Measurements from ENCODE around the gene PCCA. TPM values are rescaled to one million over a fixed set of nuclear protein-coding genes. Genes with fewer than 3 reads are reported as not detected.
A peak's percentile ranks its signal among the peaks of the same experiment; 100 is the strongest.

The PCCA gene
- total RNA-seq, 4 donors from 2014 or later = 29.5 to 55.5 (median 38.3) TPM

GRCh38 chr13:100129605-100130004, 40.7 kb downstream of the PCCA start:
- Histone ChIP-seq H3K27ac (no peak overlapping the region), H3K27me3 (no peaks in the 10 kb centered on the region), H3K36me3 (no peaks in the 10 kb centered on the region), H3K4me3 (no peak overlapping the region), H3K9me3 (no peaks in the 10 kb centered on the region), H3K4me1 (peaks cover 0 to 6% (median 2%) of the 10 kb centered on the region in 4 donors)
- no peak for TF ChIP-seq POLR2A (IDR thresholded peaks at IDR 0.05)
- TF ChIP-seq, protein P1, sequence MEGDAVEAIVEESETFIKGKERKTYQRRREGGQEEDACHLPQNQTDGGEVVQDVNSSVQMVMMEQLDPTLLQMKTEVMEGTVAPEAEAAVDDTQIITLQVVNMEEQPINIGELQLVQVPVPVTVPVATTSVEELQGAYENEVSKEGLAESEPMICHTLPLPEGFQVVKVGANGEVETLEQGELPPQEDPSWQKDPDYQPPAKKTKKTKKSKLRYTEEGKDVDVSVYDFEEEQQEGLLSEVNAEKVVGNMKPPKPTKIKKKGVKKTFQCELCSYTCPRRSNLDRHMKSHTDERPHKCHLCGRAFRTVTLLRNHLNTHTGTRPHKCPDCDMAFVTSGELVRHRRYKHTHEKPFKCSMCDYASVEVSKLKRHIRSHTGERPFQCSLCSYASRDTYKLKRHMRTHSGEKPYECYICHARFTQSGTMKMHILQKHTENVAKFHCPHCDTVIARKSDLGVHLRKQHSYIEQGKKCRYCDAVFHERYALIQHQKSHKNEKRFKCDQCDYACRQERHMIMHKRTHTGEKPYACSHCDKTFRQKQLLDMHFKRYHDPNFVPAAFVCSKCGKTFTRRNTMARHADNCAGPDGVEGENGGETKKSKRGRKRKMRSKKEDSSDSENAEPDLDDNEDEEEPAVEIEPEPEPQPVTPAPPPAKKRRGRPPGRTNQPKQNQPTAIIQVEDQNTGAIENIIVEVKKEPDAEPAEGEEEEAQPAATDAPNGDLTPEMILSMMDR (IDR thresholded peaks at IDR 0.05) = no peak
- TF ChIP-seq EP300 (IDR thresholded peaks at IDR 0.05) = no peak
- DNase-seq (ENCODE audit: low spot score in 2 of 2) = peak in 1 of 2 donors; percentile 7
- WGBS, 2 donors = 30 to 48% methylated on average over 2 of the region's 2 CpGs

- Histone ChIP-seq H3K9me3 (no peaks in the 10 kb centered on the region), H3K36me3 (no peaks in the 10 kb centered on the region), H3K4me1 (peaks cover 0 to 6% (median 2%) of the 10 kb centered on the region in 4 donors), H3K4me3 (no peak overlapping the region), H3K27ac (no peak overlapping the region), H3K27me3 (no peaks in the 10 kb centered on the region)
- TF ChIP-seq EP300 (IDR thresholded peaks at IDR 0.05) (no peak), POLR2A (IDR thresholded peaks at IDR 0.05) (no peak)
- TF ChIP-seq, protein P1 (IDR thresholded peaks at IDR 0.05) = no peak
- no peak for DNase-seq (ENCODE audit: low spot score in 2 of 2)
- 68 to 72% methylated on average over 1 of the region's 1 CpG for WGBS, 2 donors
Measured at GRCh38 chr13:100130092-100130491, 41.2 kb downstream of the PCCA start.

GRCh38 chr13:100130930-100131511, 42.1 kb downstream of the PCCA start:
- Histone ChIP-seq H3K4me3 (no peak overlapping the region), H3K36me3 (no peaks in the 10 kb centered on the region), H3K27ac (no peak overlapping the region), H3K9me3 (no peaks in the 10 kb centered on the region), H3K4me1 (peaks cover 0 to 6% (median 2%) of the 10 kb centered on the region in 4 donors), H3K27me3 (no peaks in the 10 kb centered on the region)
- 71 to 74% methylated on average over 6 of the region's 6 CpGs for WGBS, 2 donors
- TF ChIP-seq POLR2A (IDR thresholded peaks at IDR 0.05) = no peak
- DNase-seq (ENCODE audit: low spot score in 2 of 2) = no peak

- Histone ChIP-seq H3K9me3 (no peaks in the 10 kb centered on the region), H3K27ac (no peak overlapping the region), H3K27me3 (no peaks in the 10 kb centered on the region), H3K4me3 (no peak overlapping the region), H3K36me3 (no peaks in the 10 kb centered on the region), H3K4me1 (peaks cover 0 to 6% (median 2%) of the 10 kb centered on the region in 4 donors)
- TF ChIP-seq, protein P1 (IDR thresholded peaks at IDR 0.05) = no peak
- DNase-seq (ENCODE audit: low spot score in 2 of 2) = no peak
- 68 to 75% methylated on average over 3 of the region's 3 CpGs for WGBS, 2 donors
Measured at GRCh38 chr13:100131863-100132574, 43.1 kb downstream of the PCCA start.

DNA sequence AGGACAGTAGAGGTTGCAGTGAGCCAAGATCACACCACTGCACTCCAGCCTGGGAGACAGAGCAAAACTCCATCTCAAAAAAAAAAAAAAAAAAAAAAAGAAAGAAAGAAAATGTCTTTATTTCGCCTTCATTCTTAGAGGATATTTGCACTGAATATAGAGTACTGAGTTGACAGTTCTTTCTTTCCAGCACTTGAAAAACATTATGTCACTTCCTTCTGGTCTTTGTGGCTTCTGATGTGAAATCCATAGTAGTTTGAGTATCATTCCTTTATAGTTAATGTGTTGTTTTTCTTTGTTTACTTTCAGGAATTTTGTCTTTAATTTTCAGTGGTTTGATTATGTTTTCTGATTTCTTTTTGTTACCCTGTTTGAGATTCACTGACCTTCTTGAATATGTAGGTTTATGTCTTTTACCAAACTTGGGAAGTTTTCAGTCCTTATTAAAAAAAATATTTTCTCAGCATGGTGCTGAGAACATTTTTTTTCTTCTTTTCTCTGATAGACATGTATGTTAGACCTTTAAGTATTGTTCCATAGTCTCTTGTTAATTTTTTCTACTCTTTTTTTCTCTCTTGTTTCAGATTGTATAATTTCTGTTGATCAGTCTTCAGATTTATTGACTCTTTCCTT, 50.1 kb downstream of the PCCA start:
- no peaks in the 10 kb centered on the region for H3K4me1 ChIP-seq
- no peak overlapping the region for H3K4me3 ChIP-seq
- H3K9me3 ChIP-seq = peaks cover 0 to 6% (median 0%) of the 10 kb centered on the region in 4 donors
- no peaks in the 10 kb centered on the region for H3K36me3 ChIP-seq
- WGBS, 2 donors = 96 to 98% methylated on average over 1 of the region's 1 CpG
- no peak overlapping the region for H3K27ac ChIP-seq
- H3K27me3 ChIP-seq = no peaks in the 10 kb centered on the region
- DNase-seq (ENCODE audit: low spot score in 2 of 2) = no peak
- TF ChIP-seq POLR2A (IDR thresholded peaks at IDR 0.05) (no peak), EP300 (IDR thresholded peaks at IDR 0.05) (no peak)
- TF ChIP-seq, protein P1 (IDR thresholded peaks at IDR 0.05) = no peak

Measured in tibial nerve (tissue), 4 donors.